SU-DHL-6 (cell line): ENCODE data around the gene HHLA2.

Experiments
- H2AFZ ChIP-seq: fragments of 200-600 bp; sonication (generic); 2 replicates; pipeline ENCODE4 v1.6.1; 2014; ENCODE audit warnings: low read depth, mild to moderate bottlenecking, moderate library complexity, mixed read lengths, antibody characterized with exemption, low read length; ENCODE audit not compliant: severe bottlenecking
- H3F3A ChIP-seq: fragments of 200-600 bp; shearing (Covaris generic); 2 replicates; pipeline ENCODE4 v1.6.0; 2016; ENCODE audit warnings: antibody characterized with exemption, mild to moderate bottlenecking; ENCODE audit not compliant: insufficient read depth
- H3K27ac ChIP-seq: fragments of 200-600 bp; sonication (generic); 2 replicates; pipeline ENCODE4 v1.5.1; 2016; ENCODE audit warnings: low read depth, mild to moderate bottlenecking, low read length, moderate library complexity, mixed read lengths
- H3K27me3 ChIP-seq: fragments of 200-600 bp; sonication (generic), shearing (Covaris generic); 2 replicates; pipeline ENCODE4 v1.6.0; 2014; ENCODE audit warnings: mild to moderate bottlenecking, low read length
- H3K36me3 ChIP-seq: fragments of 200-600 bp; sonication (generic); 2 replicates; pipeline ENCODE4 v1.6.1; 2014; ENCODE audit warnings: mild to moderate bottlenecking, low read length, mixed read lengths
- H3K4me2 ChIP-seq: fragments of 300-600, 200-600 bp; shearing (Covaris generic), sonication (generic); 2 replicates; pipeline ENCODE4 v1.6.0; 2014; ENCODE audit warnings: low read length, low read depth, mild to moderate bottlenecking; ENCODE audit not compliant: poor library complexity, severe bottlenecking
- H3K4me3 ChIP-seq: fragments of 200-600 bp; sonication (generic); 2 replicates; pipeline ENCODE4 v1.5.1; 2014; ENCODE audit warnings: antibody characterized with exemption, low read length, mild to moderate bottlenecking, mixed read lengths; ENCODE audit not compliant: insufficient read depth, poor library complexity, severe bottlenecking
- H3K79me2 ChIP-seq: fragments of 200-600 bp; sonication (generic); 2 replicates; pipeline ENCODE4 v1.6.1; 2014; ENCODE audit warnings: mild to moderate bottlenecking, low read length, moderate library complexity; ENCODE audit not compliant: insufficient read depth
- H3K9ac ChIP-seq: fragments of 200-600 bp; sonication (generic); 2 replicates; pipeline ENCODE4 v1.7.0; 2014; ENCODE audit warnings: mild to moderate bottlenecking, low read length
- H3K9me2 ChIP-seq: fragments of 200-600 bp; sonication (generic); replicated peaks from 2 replicates; pipeline ENCODE4 v1.6.1; 2014; ENCODE audit warnings: low read length; ENCODE audit not compliant: insufficient read depth
- H3K9me3 ChIP-seq: fragments of 200-600 bp; sonication (generic); 2 replicates; pipeline ENCODE4 v1.6.1; 2014; ENCODE audit warnings: low read length, mixed read lengths; ENCODE audit not compliant: insufficient read depth
- H4K20me1 ChIP-seq: fragments of 200-600 bp; sonication (generic); 2 replicates; pipeline ENCODE4 v1.6.1; 2014; ENCODE audit warnings: low read depth, mild to moderate bottlenecking, antibody characterized with exemption, low read length, moderate library complexity, mixed read lengths
- CTCF ChIP-seq: fragments of 200-600 bp; sonication (generic); IDR thresholded peaks from one replicate; pipeline ENCODE4 v1.5.1; 2017; ENCODE audit warnings: antibody characterized with exemption, mild to moderate bottlenecking, low read length, moderate library complexity; ENCODE audit not compliant: insufficient read depth, poor library complexity, severe bottlenecking
- EZH2phosphoT487 ChIP-seq: fragments of 200-600 bp; sonication (generic), shearing (Covaris generic); conservative IDR thresholded peaks from 2 replicates; pipeline ENCODE4 v1.6.1; 2018; ENCODE audit warnings: mild to moderate bottlenecking, antibody characterized with exemption, low read length, moderate library complexity, mixed read lengths

Gene HHLA2

GRCh38 chr3:108398510-108398909 lies 102.2 kb downstream of the HHLA2 start:
- H3K27me3 ChIP-seq = no peaks in the 10 kb centered on the region
- TF ChIP-seq CTCF (no peak), EZH2phosphoT487 (no peak)
- no peaks in the 10 kb centered on the region for H3K36me3 ChIP-seq
- no peaks in the 10 kb centered on the region for H3K9me3 ChIP-seq
- H3K4me3 ChIP-seq = no peak overlapping the region
- H3K79me2 ChIP-seq = no peaks in the 10 kb centered on the region
- H2AFZ ChIP-seq = no peak overlapping the region
- H3K27ac ChIP-seq = no peak overlapping the region
- no peaks in the 10 kb centered on the region for H4K20me1 ChIP-seq
- H3K9me2 ChIP-seq = no peaks in the 10 kb centered on the region
- no peaks in the 10 kb centered on the region for H3F3A ChIP-seq
- H3K9ac ChIP-seq = no peak overlapping the region
- no peak overlapping the region for H3K4me2 ChIP-seq

GRCh38 chr3:108401836-108402235 lies 105.5 kb downstream of the HHLA2 start:
- no peak overlapping the region for H2AFZ ChIP-seq
- no peaks in the 10 kb centered on the region for H3K9me3 ChIP-seq
- no peak overlapping the region for H3K4me2 ChIP-seq
- H3K27me3 ChIP-seq = no peaks in the 10 kb centered on the region
- H4K20me1 ChIP-seq = no peaks in the 10 kb centered on the region
- no peaks in the 10 kb centered on the region for H3K9me2 ChIP-seq
- no peak overlapping the region for H3K27ac ChIP-seq
- no peak for TF ChIP-seq EZH2phosphoT487
- H3K36me3 ChIP-seq = no peaks in the 10 kb centered on the region
- no peak overlapping the region for H3K9ac ChIP-seq
- H3K79me2 ChIP-seq = no peaks in the 10 kb centered on the region
- H3K4me3 ChIP-seq = no peak overlapping the region
- H3F3A ChIP-seq = no peaks in the 10 kb centered on the region

GRCh38 chr3:108403198-108403597 lies 106.8 kb downstream of the HHLA2 start:
- TF ChIP-seq CTCF (no peak), EZH2phosphoT487 (no peak)
- H3K9me2 ChIP-seq = no peaks in the 10 kb centered on the region
- no peak overlapping the region for H3K27ac ChIP-seq
- H3K9me3 ChIP-seq = no peaks in the 10 kb centered on the region
- no peak overlapping the region for H3K4me2 ChIP-seq
- no peaks in the 10 kb centered on the region for H3F3A ChIP-seq
- H3K36me3 ChIP-seq = no peaks in the 10 kb centered on the region
- H3K9ac ChIP-seq = no peak overlapping the region
- H3K4me3 ChIP-seq = no peak overlapping the region
- H3K79me2 ChIP-seq = no peaks in the 10 kb centered on the region
- H3K27me3 ChIP-seq = no peaks in the 10 kb centered on the region
- no peak overlapping the region for H2AFZ ChIP-seq
- no peaks in the 10 kb centered on the region for H4K20me1 ChIP-seq

GRCh38 chr3:108403686-108404345 lies 107.5 kb downstream of the HHLA2 start:
- H3K36me3 ChIP-seq = no peaks in the 10 kb centered on the region
- H3K27me3 ChIP-seq = no peaks in the 10 kb centered on the region
- no peaks in the 10 kb centered on the region for H3K9me3 ChIP-seq
- no peaks in the 10 kb centered on the region for H3K79me2 ChIP-seq
- H3K4me3 ChIP-seq = no peak overlapping the region
- H4K20me1 ChIP-seq = no peaks in the 10 kb centered on the region
- no peak overlapping the region for H2AFZ ChIP-seq
- TF ChIP-seq CTCF (no peak), EZH2phosphoT487 (no peak)
- no peak overlapping the region for H3K9ac ChIP-seq
- no peak overlapping the region for H3K4me2 ChIP-seq
- H3K27ac ChIP-seq = no peak overlapping the region
- no peaks in the 10 kb centered on the region for H3F3A ChIP-seq
- no peaks in the 10 kb centered on the region for H3K9me2 ChIP-seq
